Duodenal mucosa (tissue), 2 donors: ENCODE results near the gene KIAA0513.

Source experiments
- H3K27ac ChIP-seq: one replicate; pipeline ENCODE4 v1.7.0; 2013; ENCODE audit warnings: low read depth, low read length
- H3K27me3 ChIP-seq, 2 donors: one replicate each; pipeline ENCODE4 v1.7.0; 2013; ENCODE audit warnings: low read length in 2 of 2, control low read depth in 1 of 2; ENCODE audit not compliant: insufficient read depth in 2 of 2, control insufficient read depth in 1 of 2
- H3K36me3 ChIP-seq, 2 donors: one replicate each; pipeline ENCODE4 v1.7.0; 2013; ENCODE audit warnings: low read length in 2 of 2, control low read depth in 1 of 2; ENCODE audit not compliant: insufficient read depth in 2 of 2, control insufficient read depth in 1 of 2
- H3K4me1 ChIP-seq, 2 donors: one replicate each; pipeline ENCODE4 v1.7.0; 2013; ENCODE audit warnings: low read length in 2 of 2, control low read depth in 1 of 2; ENCODE audit not compliant: insufficient read depth in 2 of 2, control insufficient read depth in 1 of 2
- H3K4me3 ChIP-seq, 2 donors: one replicate each; pipeline ENCODE4 v1.7.0; 2013; ENCODE audit warnings: low read length in 2 of 2, low read depth in 1 of 2
- H3K9ac ChIP-seq, 2 donors: one replicate each; pipeline ENCODE4 v1.7.0; 2013; ENCODE audit warnings: low read length in 2 of 2, low read depth in 1 of 2
- H3K9me3 ChIP-seq, 2 donors: one replicate each; pipeline ENCODE4 v1.7.0; 2013; ENCODE audit warnings: low read length in 2 of 2, control low read depth in 1 of 2; ENCODE audit not compliant: control insufficient read depth in 1 of 2

Gene KIAA0513

GRCh38 chr16:85092851-85093250 lies 65.3 kb downstream of the KIAA0513 start:
- H3K9ac ChIP-seq, result no peak overlapping the region
- H3K4me3 ChIP-seq, result no peak overlapping the region
- H3K27me3 ChIP-seq, result no peaks in the 10 kb centered on the region
- no peaks in the 10 kb centered on the region for H3K9me3 ChIP-seq
- no peak overlapping the region for H3K27ac ChIP-seq
- peaks cover 10 to 19% of the 10 kb centered on the region in 2 donors for H3K4me1 ChIP-seq
- H3K36me3 ChIP-seq, result peaks cover 0 to 3% of the 10 kb centered on the region in 2 donors

DNA sequence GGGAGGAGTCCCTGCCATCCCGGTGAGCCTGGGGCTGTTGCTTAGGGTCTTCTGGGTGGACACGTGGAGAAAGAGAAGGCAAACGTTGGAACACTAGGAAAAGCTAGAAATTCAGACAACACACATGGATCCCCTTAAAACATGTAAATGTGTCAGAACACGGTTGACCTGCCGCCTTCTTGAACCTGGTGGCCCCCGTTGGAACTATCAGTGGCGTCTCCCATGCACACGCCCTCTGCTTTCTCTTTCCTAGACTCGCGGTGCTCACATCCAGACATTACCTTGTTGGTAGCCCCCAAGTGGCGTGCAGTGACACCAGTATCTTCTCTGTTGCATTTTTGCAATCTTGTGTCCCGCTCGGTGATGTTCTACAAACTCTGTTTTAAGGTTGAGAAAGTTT lies 66.1 kb downstream of the KIAA0513 start:
- Histone ChIP-seq H3K36me3 (peaks cover 0 to 3% of the 10 kb centered on the region in 2 donors), H3K4me3 (no peak overlapping the region), H3K9ac (no peak overlapping the region)

GRCh38 chr16:85094176-85094805 lies 66.7 kb downstream of the KIAA0513 start:
- Histone ChIP-seq H3K4me3 (no peak overlapping the region), H3K27me3 (no peaks in the 10 kb centered on the region), H3K36me3 (no peaks in the 10 kb centered on the region), H3K9me3 (no peaks in the 10 kb centered on the region), H3K27ac (no peak overlapping the region), H3K4me1 (peaks cover 10 to 19% of the 10 kb centered on the region in 2 donors), H3K9ac (no peak overlapping the region)

More for the DNA sequence above, 66.1 kb downstream of the KIAA0513 start:
- Histone ChIP-seq H3K4me1 (peaks cover 10 to 19% of the 10 kb centered on the region in 2 donors), H3K27ac (no peak overlapping the region), H3K27me3 (no peaks in the 10 kb centered on the region), H3K9me3 (no peaks in the 10 kb centered on the region)

GRCh38 chr16:85094812-85095211 lies 67.2 kb downstream of the KIAA0513 start:
- no peak overlapping the region for H3K9ac ChIP-seq
- H3K4me1 ChIP-seq, result peaks cover 10 to 17% of the 10 kb centered on the region in 2 donors
- H3K27ac ChIP-seq, result no peak overlapping the region
- no peaks in the 10 kb centered on the region for H3K36me3 ChIP-seq
- no peaks in the 10 kb centered on the region for H3K27me3 ChIP-seq
- H3K9me3 ChIP-seq, result no peaks in the 10 kb centered on the region
- H3K4me3 ChIP-seq, result no peak overlapping the region

GRCh38 chr16:85096921-85097320 lies 69.3 kb downstream of the KIAA0513 start:
- H3K27ac ChIP-seq, result no peak overlapping the region
- H3K36me3 ChIP-seq, result no peaks in the 10 kb centered on the region
- H3K9me3 ChIP-seq, result no peaks in the 10 kb centered on the region
- H3K9ac ChIP-seq, result no peak overlapping the region
- H3K27me3 ChIP-seq, result no peaks in the 10 kb centered on the region
- no peak overlapping the region for H3K4me3 ChIP-seq
- H3K4me1 ChIP-seq, result no peaks in the 10 kb centered on the region

DNA sequence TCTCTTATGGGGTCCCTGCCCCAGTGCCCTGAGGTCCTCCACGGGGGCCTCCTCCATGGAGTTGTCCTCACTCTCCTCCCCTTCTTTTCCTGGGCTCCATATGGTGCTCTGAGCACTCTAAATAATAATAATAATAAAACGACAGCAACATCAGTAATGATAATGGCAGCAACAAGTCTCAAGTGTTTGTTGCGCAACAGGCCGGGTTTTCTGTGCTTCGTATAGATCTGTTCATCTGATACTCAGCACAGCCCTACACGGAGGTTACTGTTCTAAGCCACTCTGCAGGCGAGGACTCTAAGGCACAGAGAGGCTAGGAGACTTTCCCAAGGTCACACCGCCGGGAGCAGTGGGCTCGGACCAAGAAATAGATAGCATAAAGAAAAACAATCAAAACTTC lies 71.0 kb downstream of the KIAA0513 start:
- Histone ChIP-seq H3K27ac (no peak overlapping the region), H3K9ac (no peak overlapping the region), H3K4me1 (peaks cover 0 to 2% of the 10 kb centered on the region in 2 donors), H3K27me3 (no peaks in the 10 kb centered on the region), H3K4me3 (no peak overlapping the region), H3K36me3 (no peaks in the 10 kb centered on the region), H3K9me3 (no peaks in the 10 kb centered on the region)

GRCh38 chr16:85100265-85100664 lies 72.7 kb downstream of the KIAA0513 start:
- Histone ChIP-seq H3K4me3 (no peak overlapping the region), H3K9me3 (no peaks in the 10 kb centered on the region), H3K9ac (no peak overlapping the region), H3K27me3 (no peaks in the 10 kb centered on the region), H3K4me1 (peaks cover 0 to 16% of the 10 kb centered on the region in 2 donors), H3K27ac (no peak overlapping the region), H3K36me3 (no peaks in the 10 kb centered on the region)

DNA sequence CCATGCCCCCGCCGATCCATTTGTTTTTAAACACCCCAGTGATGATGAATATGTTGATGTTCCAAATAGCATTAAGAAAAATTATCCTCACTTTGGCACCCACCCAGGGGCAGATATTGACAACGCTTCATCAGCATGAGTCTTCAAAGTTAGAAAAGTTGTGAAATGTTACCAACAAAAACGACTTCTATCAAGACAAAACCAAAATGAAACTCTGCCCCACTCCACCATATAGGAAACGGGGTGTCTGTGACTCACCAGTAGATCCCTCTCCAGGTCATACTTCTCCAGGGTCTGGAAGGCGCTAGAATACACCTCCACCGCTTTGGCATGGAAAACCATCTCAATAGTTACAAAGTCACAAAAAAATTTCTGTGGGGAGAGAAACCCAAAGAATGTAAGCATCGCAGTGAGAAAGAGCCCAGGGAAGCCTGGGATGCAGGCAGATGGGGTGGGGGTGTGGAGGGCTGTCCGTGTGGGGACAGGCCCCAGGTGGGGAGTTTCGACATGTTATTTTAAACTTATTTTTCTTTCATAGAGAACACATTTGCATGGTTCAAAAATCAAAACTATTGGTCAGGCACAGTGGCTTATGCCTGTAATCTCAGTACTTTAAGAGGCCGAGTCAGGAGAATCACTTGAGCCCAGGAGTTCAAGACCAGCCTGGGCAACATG lies 74.5 kb downstream of the KIAA0513 start:
- H3K4me1 ChIP-seq, result peaks cover 0 to 17% of the 10 kb centered on the region in 2 donors
- H3K27ac ChIP-seq, result no peak overlapping the region
- H3K27me3 ChIP-seq, result no peaks in the 10 kb centered on the region
- H3K4me3 ChIP-seq, result no peak overlapping the region
- H3K9me3 ChIP-seq, result no peaks in the 10 kb centered on the region
- no peaks in the 10 kb centered on the region for H3K36me3 ChIP-seq
- H3K9ac ChIP-seq, result no peak overlapping the region

DNA sequence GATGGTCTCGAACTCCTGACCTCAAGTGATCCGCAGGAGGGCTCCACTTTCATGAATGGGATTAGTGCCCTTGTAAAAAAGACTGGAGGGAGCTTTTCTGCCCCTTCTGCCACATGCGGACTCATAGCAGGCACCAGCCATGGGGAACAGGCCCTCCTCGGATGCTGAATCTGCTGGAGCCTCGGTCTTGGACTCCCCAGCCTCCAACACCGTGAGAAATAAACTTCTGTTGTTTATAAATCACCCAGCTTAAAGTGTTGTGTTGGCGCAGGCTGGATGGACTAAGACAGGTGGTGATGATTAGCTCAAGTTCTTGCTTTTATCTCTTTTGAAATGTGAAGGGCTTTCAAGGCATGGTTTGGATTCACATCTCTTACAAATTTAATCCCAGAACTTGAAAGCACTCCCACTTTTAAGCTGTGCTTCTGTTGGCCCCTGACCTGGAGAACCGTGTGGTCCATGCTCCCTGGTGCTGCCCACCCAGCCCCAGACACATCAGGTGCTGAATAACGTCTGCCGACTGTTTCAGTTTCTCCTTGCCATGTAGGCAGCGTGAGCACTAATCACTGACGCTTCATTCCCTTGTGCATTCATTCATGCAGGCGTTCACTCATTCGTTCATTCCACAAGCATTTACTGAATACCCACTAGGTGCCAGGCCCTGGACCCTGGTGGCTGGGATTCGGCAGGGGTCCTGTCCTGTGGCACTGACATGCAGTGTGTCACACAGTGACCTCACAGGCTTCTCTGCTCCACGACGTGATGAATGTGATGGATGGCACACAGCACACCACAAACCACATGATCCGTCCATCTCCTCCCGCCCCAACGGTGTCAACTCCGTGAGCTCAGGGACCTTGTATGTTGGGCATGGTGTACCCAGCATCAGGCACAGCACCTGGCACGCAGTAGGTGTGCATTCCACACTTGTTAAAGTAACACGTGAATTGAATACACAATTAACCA lies 75.8 kb downstream of the KIAA0513 start:
- no peak overlapping the region for H3K27ac ChIP-seq
- peaks cover 0 to 17% of the 10 kb centered on the region in 2 donors for H3K4me1 ChIP-seq
- no peak overlapping the region for H3K9ac ChIP-seq

DNA sequence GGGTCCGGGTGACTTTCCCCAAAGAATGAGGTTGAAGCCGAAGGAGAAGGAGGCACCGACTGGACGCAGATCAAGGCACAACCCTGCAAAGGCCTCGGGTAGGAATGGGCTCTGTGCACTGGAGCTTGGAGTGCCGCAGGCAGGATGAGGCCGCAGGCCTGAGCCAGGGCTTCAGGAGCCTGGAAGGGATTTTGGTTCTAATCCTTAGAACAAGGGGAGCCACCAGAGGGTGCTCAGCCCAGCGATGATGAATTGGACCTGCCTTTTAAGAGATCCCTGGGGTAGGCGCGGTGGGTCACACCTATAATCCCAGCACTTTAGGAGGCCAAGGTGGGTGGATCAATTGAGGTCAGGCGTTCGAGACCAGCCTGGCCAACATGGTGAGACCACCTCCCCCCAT lies 76.6 kb downstream of the KIAA0513 start:
- no peaks in the 10 kb centered on the region for H3K27me3 ChIP-seq
- H3K9ac ChIP-seq, result no peak overlapping the region
- H3K4me1 ChIP-seq, result peaks cover 0 to 17% of the 10 kb centered on the region in 2 donors
- no peaks in the 10 kb centered on the region for H3K9me3 ChIP-seq
- H3K4me3 ChIP-seq, result no peak overlapping the region
- no peaks in the 10 kb centered on the region for H3K36me3 ChIP-seq
- H3K27ac ChIP-seq, result no peak overlapping the region

More for the DNA sequence above, 75.8 kb downstream of the KIAA0513 start:
- Histone ChIP-seq H3K36me3 (no peaks in the 10 kb centered on the region), H3K4me3 (no peak overlapping the region), H3K9me3 (no peaks in the 10 kb centered on the region), H3K27me3 (no peaks in the 10 kb centered on the region)
